ENCODE measurements around the gene CR1L.
"Not testable (repeated sequence)": the region's sequence is repeated elsewhere in the genome, so short reads cannot be mapped to it uniquely, and the experiment has no call there.

The CR1L gene

GRCh38 chr1:207646171-207646570, 1.2 kb downstream of the CR1L start:
- DNase-seq (ENCODE audit: low spot score), result no peak

DNA sequence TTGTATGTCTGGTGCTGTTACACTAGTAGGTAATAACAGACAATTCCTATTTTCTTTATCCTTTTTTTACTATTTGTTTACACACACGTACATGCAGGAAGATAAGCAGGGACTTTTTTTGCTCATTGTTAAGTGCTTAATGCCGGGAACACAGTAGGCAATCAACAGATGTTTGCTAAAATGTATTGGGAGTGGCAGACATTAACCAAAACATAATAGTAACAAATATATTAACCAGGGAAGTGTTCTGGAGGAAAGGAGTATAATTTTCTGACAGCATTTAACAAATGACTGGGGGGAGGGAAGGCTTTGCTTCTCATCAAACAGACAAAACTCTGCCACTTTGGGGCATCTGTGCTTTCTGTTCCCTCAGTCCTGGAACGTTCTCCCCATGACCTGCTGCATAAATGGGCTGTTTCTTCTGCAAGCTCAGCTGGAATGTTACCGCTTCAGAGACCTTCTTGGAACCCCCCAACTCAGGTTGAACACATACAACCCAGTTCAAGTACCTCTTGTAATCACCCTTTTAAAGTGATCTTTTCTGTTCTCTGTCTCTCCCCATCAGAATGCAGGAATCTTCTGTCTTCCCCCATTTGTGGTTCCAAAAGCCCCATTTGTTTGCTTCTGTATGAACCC, 2.1 kb downstream of the CR1L start:
- DNase-seq (ENCODE audit: low spot score), result no peak

GRCh38 chr1:207647671-207648333, 2.9 kb downstream of the CR1L start:
- DNase-seq (ENCODE audit: low spot score), result no peak

GRCh38 chr1:207648334-207649209, 3.6 kb downstream of the CR1L start:
- no peak for DNase-seq (ENCODE audit: low spot score)

DNA sequence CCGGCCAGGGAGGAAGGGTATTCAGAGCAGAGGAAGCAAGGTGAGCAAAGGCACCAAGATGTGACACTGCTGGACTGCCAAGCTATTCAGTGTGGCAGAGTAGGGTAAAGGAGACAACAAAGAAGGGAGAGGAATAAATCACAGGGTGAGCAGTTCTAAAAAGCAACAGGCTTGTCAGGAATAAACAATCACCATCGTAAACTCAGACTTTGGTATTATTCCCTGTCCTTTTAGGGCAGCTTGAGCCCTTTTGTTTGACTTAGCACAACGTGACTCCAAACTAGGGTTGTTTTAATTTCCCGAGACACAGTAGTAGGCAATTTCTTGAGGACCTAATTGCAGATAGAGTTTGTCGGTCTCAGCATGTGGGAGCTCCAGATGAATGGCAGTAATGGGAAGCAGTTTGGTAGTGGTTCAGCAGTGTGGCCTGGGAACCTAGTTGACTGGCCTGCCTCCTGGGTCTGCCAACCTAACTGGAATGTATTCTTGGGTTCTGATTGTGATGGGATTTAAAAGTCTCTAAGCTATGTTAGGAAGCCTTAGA, 4.3 kb downstream of the CR1L start:
- no peak for DNase-seq (ENCODE audit: low spot score)

DNA sequence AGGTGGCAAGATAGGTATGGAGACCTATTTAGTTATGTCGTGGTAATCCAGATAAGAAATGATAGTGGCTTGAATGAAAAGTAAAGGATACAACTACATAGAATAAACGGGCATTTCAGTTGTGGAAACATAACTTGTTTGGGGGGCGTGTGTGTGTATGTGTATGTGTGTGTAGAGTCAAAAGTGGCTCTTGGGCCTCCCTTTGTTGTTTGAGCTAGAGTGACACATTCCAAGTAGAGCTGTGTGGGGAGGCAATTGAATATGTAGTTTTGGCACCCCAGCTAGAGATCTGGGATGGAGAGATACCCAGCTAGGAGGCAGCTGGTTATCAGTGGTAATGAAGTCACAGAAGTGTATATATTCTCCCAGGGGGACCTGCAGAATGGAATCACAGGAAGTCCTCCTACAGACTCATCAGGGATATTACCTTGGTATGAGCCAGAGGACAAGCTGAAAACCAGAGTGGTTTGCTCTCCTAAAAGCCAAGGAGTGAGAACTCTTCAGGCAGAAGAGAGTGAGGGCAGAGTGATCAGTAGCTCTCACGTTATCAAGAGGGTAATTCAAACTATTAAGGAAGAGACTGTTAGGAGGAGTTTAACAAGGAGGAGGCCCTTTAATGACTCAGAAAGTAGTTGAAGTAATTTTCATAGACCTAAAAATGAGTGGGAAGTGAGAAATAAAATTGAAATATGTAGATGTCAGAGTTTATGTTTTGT, 5.1 kb downstream of the CR1L start:
- DNase-seq (ENCODE audit: low spot score), result no peak

DNA sequence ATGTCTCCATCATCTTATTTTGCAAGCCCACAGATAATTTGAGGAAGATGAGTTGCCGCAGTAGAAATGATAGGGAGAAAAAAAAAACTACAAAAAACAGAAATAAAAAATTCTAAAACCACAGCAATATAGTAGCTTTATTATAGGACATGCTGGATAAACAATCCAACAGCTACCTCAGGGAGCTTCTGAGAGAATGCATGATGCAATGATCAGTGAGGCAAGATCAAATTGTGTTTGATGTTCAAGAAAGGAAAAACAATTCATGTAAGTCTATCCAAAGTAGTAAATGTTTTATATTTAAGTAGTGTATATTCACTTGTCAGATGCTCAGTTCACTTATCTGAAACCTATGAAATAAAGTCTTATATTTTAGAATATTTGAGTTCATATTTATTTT, 6.7 kb downstream of the CR1L start:
- no peak for DNase-seq (ENCODE audit: low spot score)

DNA sequence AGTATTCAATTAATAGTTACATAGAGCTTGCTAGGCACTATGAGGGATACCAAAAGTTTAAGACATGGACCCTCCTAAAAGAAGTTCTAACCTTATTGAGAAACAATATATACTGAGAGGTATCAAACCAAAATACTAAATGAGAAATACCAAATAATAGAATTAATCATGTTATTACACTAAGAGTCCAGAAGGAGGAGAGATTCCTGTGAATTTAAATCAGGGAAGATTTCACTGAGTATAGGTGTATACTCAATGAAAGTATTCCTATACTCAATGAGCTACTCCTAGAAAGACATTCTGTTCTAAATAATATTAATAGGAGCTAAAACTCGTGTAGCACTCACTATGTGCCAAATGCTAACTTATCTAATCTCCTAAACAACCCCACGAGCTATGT, 9.4 kb downstream of the CR1L start:
- peak; percentile 10 for DNase-seq (ENCODE audit: low spot score)

DNA sequence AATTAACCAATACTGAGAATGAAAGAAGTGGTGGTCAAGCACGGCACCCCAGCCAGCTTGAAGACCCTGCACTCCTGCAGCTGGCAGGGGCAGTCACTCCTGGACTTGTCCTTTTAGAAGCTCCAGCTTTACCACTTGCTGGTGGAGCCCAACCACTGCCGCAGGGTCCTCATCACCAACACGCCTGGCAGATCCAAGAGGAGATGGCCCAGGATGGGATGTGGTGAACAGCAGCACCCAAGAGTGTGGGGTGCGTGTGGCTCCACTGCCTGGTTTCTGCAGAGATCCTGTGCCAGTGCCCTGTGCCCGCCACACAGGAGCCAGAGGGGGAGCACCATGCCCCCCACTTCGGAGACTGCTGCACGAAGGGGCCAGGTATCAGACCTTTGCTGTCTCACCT, 13.5 kb downstream of the CR1L start:
- DNase-seq (ENCODE audit: low spot score), result no peak

DNA sequence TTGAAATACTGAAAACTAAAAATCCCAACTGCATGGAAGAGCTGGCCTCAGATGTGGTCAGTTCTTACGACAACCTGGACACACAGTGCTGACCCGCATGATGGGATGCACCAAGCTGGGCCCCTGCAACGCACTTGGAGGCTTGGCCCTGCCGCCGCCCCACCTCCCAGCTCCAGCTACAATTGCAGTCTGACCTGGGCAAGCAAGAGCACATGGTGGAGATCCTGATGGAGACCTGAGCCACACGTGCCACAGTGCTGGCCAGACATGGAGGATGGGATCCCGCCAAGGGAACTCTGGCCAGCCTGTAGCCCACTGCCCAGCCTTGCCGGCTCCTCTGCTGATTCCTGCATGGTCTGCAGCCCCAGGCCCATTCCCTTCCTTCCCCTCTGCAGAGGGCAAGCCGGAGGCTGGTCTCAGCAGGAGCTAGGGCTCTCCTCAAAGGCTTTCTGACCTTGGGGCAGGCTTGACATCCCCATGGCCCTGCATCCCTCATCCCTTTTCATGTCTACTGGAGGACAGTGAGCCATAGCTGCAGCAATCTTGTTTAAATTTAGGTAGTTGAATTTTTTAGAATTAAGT, 14.1 kb downstream of the CR1L start:
- no peak for DNase-seq (ENCODE audit: low spot score)

- DNase-seq (ENCODE audit: low spot score), result no peak
Measured at GRCh38 chr1:207659545-207660153, 14.7 kb downstream of the CR1L start.

GRCh38 chr1:207661420-207661819, 16.5 kb downstream of the CR1L start:
- not testable (repeated sequence) for DNase-seq (ENCODE audit: low spot score)

DNA sequence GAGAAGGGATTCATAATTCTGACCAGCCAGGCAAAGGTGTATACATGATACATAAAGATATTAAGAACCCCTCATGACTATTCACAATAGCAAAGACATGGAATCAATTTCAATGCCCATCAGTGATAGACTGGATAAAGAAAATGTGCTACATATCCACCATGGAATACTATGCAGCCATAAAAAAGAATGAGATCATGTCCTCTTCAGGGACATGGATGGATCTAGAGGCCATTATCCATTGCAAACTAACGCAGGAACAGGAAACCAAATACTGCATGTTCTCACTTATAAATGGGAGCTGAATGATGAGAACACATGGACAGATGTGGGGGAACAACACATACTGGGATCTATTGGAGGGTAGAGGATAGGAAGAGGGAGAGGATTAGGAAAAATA, 21.4 kb downstream of the CR1L start:
- no peak for DNase-seq (ENCODE audit: low spot score)

DNA sequence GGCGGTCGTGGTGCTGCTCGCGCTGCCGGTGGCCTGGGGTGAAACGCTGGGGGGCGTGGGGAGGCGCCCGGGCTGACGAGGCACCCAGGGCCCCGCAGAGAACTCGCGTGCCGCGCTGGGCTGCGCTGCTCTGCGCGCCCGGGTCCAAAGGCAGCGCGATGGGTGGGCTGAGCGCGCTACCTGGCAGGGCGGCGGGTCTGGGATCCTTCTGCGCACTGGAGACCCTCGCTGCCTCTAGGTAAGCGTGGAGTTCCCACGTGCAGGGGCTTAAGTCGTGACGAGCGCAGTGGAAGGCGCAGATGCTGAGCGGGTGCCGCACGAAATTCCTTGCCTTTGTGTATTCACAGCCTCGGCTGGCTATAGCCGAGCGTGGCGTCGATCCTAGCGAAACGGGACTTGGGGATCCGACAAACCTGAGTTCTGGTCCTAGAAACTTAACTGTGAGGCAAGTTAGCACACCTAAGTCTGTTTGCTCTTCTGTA, 24.6 kb downstream of the CR1L start:
- no peak for DNase-seq (ENCODE audit: low spot score)

- no peak for DNase-seq (ENCODE audit: low spot score)
Measured at GRCh38 chr1:207670192-207670591, 25.3 kb downstream of the CR1L start.

GRCh38 chr1:207670997-207671396, 26.1 kb downstream of the CR1L start:
- DNase-seq (ENCODE audit: low spot score), result no peak

DNA sequence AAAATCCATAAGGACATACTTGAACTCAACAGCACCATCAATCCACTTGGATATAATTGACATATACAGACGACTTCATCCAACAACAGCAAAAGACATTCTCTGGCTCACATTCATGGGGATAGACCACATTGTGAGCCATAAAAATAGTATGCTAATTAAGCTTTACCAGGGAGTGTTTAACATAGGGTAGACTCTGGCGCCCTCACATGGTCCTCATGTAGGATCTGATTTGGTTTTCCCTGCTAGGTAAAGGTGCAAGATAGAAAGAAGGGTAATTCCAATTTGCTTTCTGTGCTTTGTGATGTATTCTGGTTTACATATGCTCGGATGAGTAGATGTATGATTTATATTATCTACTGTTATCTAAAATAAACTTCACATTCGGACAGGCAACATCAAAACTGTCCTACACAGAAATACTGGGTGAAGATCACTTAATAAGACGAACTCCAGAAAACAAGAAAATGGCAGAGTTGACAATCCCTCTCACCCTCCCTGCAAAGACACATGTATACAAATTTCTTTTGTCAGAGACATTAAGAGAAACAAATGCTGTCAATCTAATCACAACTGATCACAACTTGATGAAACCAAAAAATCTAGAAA, 27.7 kb downstream of the CR1L start:
- peak; percentile 67 for DNase-seq (ENCODE audit: low spot score)

GRCh38 chr1:207673399-207673798, 28.5 kb downstream of the CR1L start:
- DNase-seq (ENCODE audit: low spot score), result no peak

DNA sequence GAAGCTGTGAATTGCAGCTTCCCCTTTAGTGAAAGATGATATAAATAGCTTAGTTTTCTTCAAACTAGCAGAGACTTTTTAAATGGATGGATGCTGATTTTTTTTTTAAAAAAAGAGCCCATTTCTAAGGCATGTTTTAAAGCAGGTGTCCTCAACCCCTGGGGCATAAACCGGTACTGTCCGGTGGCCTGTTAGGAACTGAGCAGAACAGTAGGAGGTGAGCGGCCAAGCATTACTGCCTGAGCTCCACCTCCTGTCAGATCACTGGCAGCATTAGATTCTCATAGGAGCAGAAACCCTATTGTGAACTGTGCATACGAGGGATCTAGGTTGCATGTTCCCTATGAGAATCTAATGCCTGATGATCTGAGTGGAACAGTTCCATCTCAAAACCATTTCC, 31.2 kb downstream of the CR1L start:
- no peak for DNase-seq (ENCODE audit: low spot score)

DNA sequence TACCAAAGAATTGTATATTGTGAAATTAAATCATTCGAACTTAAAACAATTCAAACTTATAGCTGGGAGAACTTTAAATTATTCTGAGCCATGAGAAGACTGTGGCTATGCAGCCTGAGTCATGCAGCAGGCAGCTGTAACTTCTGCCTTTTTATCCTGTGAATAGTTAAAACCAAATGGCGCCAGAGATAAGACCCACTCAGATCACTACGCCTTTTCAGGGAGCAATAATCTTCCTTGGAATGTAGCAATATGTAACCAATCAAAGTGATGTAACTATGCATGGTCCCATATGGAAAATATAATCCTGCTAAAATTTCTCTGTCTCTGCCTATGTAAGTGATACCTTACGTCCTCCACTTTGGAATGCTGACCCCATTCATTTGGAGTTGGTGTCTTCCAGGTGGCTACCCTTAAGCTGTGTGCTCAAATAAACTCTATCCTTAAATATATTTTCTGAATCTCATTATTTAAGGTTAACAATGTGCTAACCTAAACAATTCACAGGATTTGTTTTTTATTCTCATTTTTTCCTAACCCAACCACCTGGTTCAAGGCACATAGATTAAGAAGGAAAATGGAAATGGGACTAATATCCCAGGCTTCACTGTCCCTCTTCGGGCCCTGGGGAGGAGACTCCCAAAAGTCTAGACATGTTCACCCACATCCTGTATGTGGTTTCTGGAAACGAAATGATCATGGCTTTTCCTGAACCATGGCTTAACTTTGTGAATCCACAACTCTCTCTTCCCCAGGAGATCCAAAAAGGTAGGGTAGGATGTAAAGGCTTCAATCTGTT, 35.9 kb downstream of the CR1L start:
- not testable (repeated sequence) for DNase-seq (ENCODE audit: low spot score)

All from RKO (cell line).